Skeletal muscle cell (primary cell): ENCODE data around the gene ACOT7.
"Not testable (repeated sequence)": the region's sequence is repeated elsewhere in the genome, so short reads cannot be mapped to it uniquely, and the experiment has no call there.

ENCODE experiments used
- DNase-seq: peaks from one replicate; pipeline ENCODE4 v3.0.0-alpha.2; 2010; ENCODE audit warnings: low read depth
- H3K4me3 ChIP-seq: 2 replicates; pipeline ENCODE4 v1.5.1; 2011; ENCODE audit warnings: low read depth, mild to moderate bottlenecking, control low read depth, low read length, moderate library complexity

ACOT7 gene

DNA sequence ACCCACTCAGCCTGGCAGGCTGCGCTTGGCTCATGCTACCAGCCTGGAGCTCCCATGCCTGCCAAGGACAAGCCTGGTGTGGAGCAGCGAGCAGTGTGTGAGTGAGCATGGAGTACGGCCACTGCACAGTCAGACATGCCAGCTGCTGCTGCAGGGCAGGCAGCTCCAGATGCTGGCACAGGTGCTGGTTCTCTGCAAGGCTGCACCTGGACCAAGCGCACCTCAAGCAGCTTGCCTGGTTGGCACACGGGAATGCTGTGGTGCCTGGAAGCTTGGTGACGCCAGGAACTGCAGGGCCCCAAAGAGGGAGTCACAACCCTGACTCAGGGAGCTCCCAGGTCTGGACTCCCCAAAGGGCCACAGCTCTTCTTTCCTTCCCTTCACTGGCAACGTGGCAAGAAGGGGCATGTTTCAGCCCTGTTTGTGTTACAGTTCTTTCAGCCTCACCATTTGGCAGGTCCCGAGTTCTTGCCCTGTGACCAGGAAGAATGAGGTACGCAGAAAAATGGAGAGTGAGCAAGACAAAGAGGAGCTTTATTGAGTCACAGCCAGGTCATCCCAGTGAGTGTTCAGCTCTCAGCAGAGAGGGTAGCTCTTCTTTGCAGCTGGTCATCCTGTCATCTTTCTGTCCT is 26.1 kb downstream of the ACOT7 start:
- DNase-seq: no peak

GRCh38 chr1:6365047-6365446 is 28.5 kb downstream of the ACOT7 start:
- H3K4me3 ChIP-seq: no peak overlapping the region
- DNase-seq: no peak

More for the DNA sequence above, 26.1 kb downstream of the ACOT7 start:
- no peak overlapping the region for H3K4me3 ChIP-seq

DNA sequence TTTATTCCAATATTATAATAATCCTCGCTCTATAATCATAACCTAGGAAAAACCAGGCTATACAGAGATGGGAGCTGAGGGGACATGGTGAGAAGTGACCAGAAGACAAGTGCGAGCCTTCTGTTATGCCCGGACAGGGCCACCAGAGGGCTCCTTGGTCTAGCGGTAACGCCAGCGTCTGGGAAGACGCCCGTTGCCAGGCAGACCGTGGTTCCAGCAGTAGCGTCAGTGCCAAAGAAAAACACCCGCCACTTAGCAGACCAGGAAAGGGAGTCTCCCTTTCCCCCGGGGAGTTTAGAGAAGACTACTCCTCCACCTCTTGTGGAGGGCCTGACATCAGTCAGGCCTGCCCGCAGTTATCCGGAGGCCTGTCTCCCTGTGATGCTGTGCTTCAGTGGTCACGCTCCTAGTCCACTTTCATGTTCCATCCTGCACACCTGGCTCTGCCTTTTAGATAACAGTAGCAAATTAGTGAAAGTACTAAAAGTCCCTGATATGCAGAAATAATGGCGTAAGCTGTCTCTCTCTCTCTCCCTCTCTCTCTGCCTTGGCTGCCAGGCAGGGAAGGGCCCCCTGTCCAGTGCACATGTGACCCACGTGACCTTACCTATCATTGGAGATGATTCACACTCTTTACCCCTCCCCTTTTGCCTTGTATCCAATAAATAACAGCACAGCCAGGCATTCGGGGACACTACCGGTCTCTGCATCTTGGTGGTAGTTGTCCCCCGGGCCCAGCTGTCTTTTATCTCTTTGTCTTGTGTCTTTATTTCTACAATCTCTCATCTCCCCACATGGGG is 30.3 kb downstream of the ACOT7 start:
- H3K4me3 ChIP-seq, DNase-seq: not testable (repeated sequence)

DNA sequence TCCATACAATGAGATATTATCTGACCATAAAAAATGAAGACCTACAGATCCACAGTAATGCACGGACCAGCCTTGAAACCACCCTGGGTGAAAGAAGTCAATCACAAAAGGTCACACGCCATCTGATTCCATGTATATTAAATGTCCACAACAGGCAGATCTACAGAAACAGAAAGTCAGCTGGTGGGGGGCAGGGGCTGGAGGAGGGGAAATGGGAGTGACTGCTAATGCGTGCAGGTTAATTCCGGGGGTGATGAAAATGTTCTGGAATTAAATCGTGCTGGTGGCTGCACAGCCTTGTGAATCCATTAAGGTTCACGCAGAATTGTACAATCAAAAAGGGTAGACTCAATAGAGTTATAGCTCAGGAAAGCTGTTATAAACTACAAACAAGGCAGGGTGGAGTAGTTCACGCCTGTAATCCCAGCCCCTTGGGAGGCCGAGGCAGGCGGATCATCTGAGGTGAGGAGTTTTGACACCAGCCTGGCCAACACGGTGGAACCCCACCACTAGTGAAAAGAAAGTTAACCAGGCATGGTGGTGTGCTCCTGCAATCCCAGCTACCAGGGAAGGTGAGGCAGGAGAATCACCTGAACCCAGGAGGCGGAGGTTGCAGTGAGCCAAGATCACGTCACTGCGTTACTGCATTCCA is 32.3 kb downstream of the ACOT7 start:
- DNase-seq: no peak
- no peak overlapping the region for H3K4me3 ChIP-seq

DNA sequence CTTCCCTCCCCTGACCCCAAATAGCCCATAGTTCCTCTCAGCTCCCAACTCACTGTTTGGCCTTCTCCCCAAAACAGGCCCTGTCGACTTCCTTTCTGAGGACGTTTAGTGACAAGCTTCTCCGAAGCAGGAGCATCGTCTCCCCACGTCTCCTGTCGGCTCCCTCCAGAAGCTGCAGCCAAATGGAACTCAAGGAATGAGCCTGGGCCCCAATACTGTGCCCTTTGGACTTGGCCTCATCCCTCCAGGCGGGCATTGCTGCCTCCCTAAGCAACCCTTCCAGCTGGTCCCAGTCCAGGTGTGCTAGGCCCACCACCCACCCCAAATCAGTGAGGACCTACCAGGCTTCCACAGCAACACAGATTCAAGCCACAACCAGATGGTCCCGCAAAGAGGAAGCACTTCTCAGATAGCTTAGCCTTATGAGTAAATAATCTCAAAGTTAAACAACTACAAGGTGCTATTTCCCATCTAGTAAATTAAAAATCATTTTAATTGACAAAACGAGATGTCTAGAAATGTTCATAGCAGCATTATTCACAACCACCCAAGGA is 33.0 kb downstream of the ACOT7 start:
- no peak for DNase-seq
- no peak overlapping the region for H3K4me3 ChIP-seq

DNA sequence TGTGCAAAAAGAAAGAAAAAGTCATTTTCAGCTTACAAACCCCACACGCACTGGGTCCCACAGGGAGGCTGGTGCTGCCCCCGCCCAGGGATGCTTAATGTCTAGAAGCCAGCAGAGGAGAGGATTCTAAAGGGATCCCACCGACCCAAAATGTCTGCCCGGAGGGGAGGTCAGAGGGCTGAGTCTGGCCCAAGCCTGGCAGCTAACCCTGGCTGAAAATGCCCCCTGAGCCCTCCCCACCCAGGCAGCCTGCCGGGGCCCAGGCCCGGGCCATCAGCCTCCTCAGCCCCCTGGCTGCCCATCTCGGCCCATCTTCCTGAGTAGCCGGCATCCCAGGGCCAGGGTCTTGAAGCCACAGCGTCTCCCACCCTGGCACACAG is 33.5 kb downstream of the ACOT7 start:
- DNase-seq: no peak
- H3K4me3 ChIP-seq: no peak overlapping the region

DNA sequence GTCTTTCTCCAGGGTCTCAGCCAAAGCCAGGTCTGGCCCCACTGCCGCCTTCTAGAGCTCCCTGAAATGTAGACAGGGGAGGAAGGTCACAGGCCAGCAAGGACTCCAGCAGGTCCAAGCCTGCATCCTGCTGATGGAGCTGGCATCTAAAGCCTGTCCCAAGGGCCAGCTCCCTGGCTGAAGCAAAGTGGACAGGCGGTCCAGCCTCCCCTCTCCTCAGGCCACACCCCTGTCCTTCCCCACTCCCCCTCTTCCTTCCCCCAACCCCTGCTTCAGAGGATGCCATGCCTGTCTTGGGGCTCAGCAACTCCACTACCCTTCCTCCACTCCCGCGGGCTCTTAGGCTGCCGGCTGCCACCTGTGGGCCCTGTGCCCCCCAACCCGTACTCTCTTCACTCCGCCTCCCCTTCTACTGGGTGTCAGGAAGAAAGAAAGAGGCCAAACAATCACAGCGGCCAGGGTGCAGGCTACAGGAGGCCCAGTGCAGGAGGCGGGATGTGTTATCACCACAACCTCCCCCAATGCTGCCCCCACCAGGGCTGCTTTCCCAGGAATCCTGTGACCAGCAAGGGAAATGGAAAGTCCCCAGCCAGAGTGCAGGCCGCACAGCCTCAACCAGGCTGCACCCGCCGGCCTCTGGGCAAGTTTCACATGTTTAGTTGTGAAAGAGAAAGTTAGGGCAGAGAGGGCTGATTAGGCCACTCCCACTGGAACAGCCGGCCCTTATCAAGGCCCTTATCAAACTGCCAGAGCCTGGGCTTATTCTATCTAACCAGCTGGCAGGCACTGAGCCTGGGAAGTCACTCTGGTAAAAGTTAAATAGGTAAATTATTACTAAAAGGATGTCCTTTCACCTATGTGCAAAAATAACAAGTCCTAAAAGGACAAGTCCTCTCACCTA is 34.1 kb downstream of the ACOT7 start:
- H3K4me3 ChIP-seq: no peak overlapping the region

DNA sequence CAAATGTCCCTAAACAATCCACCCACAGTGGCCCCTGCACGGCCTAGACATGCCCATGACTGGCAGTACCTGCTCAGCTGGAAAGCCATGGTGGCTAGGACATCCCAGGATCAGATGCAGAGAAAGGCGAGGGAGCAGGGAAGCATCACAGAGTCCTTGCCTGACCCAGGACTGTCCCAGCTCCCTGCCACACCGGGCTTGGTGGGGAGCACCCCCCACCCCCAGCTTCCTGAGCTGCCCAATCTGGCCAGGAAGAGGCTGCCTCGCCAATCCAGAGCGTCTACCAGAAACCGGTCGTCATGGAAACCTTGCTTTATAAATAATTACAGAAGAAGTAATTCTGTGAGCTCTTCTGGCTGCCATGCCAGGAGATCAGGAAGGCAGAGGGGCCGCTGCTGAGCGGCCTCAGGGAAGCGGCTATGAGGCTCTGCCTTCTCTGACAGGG is 34.8 kb downstream of the ACOT7 start:
- DNase-seq: no peak
- H3K4me3 ChIP-seq: no peak overlapping the region

More for the DNA sequence above, 34.1 kb downstream of the ACOT7 start:
- DNase-seq: no peak

- H3K4me3 ChIP-seq: no peak overlapping the region
- DNase-seq: no peak
Measured at GRCh38 chr1:6358144-6358624, 35.4 kb downstream of the ACOT7 start.

GRCh38 chr1:6357243-6357936 is 36.2 kb downstream of the ACOT7 start:
- no peak for DNase-seq
- H3K4me3 ChIP-seq: no peak overlapping the region

DNA sequence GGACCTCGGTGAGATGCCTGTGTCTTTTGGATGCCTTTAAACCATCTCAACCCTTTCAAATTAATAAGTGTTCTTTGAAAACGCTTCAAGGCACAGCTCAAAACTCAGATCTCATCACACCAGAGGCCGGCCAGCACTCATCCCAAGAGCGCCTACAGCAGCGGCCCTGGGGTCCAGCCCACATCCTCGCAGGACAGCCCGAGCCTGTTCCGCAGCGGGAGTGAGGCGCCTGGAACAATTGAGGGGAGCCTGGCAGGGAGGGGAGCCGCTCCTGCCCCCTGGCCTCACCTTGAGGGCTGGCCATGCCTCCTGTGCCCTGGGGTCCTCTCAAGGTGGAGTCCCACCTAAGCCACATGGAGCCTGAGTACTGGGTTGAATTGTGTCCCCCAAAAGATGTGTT is 37.9 kb downstream of the ACOT7 start:
- DNase-seq: no peak
- no peak overlapping the region for H3K4me3 ChIP-seq

GRCh38 chr1:6354659-6355317 is 38.8 kb downstream of the ACOT7 start:
- no peak for DNase-seq
- no peak overlapping the region for H3K4me3 ChIP-seq

DNA sequence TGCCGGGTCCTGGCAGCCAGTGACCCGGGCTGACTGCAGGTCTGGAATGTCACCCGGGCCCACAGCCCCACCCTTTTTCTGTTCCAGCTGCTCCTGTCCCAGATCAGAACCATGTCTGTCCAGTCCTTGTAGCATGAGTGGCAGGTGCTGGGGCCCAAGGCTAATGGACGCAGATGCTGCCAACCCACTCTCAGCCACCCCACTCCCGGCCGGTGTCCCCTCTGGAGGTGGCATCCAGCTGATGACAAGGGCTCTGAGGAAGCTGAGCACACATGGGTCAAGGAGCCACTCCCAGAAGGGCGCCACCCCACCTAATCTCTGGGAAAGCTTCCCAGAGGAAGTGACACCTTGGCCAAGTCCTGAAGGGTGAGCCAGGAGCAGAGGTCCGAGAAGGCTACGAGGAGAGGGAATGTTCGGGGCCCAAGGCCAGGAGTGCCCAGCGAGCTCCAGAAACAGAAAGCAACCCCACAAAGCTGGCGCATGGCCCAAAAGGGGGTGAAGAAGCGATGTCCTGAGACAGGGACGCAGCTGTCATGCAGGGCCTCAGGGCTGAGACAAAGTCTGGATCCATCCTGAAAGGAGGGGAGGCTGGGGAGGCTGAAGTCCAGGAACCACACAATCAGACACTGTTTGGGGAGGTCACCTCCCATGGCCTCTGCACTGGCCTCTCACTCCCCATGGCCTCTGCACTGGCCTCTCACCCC is 39.5 kb downstream of the ACOT7 start:
- no peak for DNase-seq

GRCh38 chr1:6353619-6353954 is 40.0 kb downstream of the ACOT7 start:
- DNase-seq: no peak
- H3K4me3 ChIP-seq: no peak overlapping the region

More for the DNA sequence above, 39.5 kb downstream of the ACOT7 start:
- H3K4me3 ChIP-seq: no peak overlapping the region

GRCh38 chr1:6352138-6352563 is 41.4 kb downstream of the ACOT7 start:
- no peak for DNase-seq
- no peak overlapping the region for H3K4me3 ChIP-seq

DNA sequence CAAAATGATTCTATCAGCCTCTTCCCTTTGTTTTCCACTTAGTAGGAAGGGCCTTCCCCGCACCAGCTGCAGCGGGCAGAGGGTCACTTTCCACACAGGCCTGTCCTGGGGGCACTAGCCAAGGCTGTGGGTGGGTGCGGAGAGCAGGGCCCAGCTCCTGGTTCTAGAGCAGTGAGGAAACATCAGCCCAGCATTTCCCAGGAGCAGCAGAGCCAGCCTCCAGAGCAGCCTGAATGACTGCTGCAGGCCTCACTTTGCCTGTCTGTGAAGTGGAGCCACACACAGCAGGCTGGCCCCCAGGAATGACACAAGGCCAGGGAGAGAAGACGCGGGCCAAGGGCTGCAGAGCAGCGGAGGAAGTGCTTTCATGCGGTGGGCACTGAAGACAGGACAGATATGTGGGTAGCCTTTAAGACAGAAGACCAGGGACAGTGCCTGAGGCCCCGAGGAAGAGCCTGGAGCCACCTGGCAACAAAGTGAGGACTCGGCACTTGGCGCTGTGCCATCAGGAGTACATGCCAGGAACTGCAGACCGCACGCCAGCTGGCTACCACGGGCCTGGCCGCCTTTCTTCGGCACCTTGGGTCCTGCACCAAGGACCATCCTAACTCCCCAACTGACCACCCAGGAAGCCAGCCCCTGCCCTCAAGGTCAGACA is 42.0 kb downstream of the ACOT7 start:
- H3K4me3 ChIP-seq: no peak overlapping the region
- DNase-seq: no peak

GRCh38 chr1:6350416-6351088 is 43.0 kb downstream of the ACOT7 start:
- no peak for DNase-seq
- H3K4me3 ChIP-seq: no peak overlapping the region
